ENCODE data around the gene RAB31. TPM values are rescaled to one million over a fixed set of nuclear protein-coding genes. Genes with fewer than 3 reads are reported as not detected.
"Not testable (repeated sequence)": the region's sequence is repeated elsewhere in the genome, so short reads cannot be mapped to it uniquely, and the experiment has no call there.

Gene RAB31
- polyA plus RNA-seq, 1 donor from 2014 or later = 16.3 TPM

DNA sequence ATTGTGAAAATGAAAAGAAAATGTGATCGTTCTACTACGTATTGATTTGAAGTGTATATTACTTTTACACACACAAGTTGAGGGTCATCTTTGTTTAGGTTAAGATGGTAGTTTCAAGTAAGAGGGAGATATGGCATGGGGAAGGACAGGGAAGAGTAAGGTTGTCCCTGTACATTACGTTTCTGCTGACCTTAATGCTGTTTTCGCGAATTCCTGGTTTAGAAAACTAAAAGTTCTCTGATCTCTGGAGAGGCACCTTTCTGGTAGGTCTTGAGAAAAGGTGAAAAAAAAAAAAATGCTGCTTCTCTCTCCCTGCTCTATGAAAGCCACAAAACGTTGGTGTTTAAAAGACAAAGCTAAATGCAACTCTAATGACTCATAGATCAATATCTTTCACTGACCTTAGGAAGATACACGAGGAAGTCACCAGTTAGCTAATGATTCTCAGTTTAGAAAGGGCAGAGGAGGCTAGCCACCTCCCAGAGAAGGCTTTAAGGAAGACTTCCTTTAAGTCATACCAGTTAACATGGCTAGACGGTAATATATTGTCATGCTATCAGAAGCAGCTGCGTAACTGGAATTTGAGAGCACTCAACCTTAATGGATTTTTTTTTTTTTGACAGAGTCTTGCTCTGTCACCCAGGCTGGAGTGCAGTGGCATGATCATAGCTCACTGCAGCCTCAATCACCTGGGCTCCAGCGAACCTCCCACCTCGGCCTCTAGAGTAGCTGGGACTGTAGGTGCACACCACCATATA is 190.9 kb downstream of the RAB31 start:
- no peaks in the 10 kb centered on the region for H3K79me2 ChIP-seq (replicated peaks; ENCODE audit: insufficient read depth, low read length)
- TF ChIP-seq TAF1 (IDR thresholded peaks at IDR 0.05; ENCODE audit: low read depth) = no peak
- no peak for TF ChIP-seq REST (IDR thresholded peaks at IDR 0.05; ENCODE audit: borderline replicate concordance)
- no peak for TF ChIP-seq SMC3 (conservative IDR thresholded peaks at IDR 0.05; ENCODE audit: poor library complexity)
- TF ChIP-seq RAD21 (conservative IDR thresholded peaks at IDR 0.05) = no peak
- no peak for TF ChIP-seq EZH2 (IDR thresholded peaks at IDR 0.05; ENCODE audit: borderline replicate concordance, insufficient read depth, low read length, poor library complexity, severe bottlenecking)
- no peak for TF ChIP-seq MXI1 (conservative IDR thresholded peaks at IDR 0.05; ENCODE audit: poor library complexity, severe bottlenecking)
- TF ChIP-seq EP300 (conservative IDR thresholded peaks at IDR 0.05; ENCODE audit: poor library complexity, severe bottlenecking) = no peak
- TF ChIP-seq POLR2AphosphoS5 (IDR thresholded peaks at IDR 0.05) = no peak
- TF ChIP-seq, protein P1, sequence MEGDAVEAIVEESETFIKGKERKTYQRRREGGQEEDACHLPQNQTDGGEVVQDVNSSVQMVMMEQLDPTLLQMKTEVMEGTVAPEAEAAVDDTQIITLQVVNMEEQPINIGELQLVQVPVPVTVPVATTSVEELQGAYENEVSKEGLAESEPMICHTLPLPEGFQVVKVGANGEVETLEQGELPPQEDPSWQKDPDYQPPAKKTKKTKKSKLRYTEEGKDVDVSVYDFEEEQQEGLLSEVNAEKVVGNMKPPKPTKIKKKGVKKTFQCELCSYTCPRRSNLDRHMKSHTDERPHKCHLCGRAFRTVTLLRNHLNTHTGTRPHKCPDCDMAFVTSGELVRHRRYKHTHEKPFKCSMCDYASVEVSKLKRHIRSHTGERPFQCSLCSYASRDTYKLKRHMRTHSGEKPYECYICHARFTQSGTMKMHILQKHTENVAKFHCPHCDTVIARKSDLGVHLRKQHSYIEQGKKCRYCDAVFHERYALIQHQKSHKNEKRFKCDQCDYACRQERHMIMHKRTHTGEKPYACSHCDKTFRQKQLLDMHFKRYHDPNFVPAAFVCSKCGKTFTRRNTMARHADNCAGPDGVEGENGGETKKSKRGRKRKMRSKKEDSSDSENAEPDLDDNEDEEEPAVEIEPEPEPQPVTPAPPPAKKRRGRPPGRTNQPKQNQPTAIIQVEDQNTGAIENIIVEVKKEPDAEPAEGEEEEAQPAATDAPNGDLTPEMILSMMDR (IDR thresholded peaks at IDR 0.05; ENCODE audit: poor library complexity, severe bottlenecking) = no peak
- H3F3A ChIP-seq (ENCODE audit: insufficient read depth, low read length, poor library complexity, severe bottlenecking) = no peaks in the 10 kb centered on the region
- H3K4me3 ChIP-seq (ENCODE audit: low read length) = no peak overlapping the region
- no peak overlapping the region for H2AFZ ChIP-seq (ENCODE audit: low read depth, low read length)
- H3K9ac ChIP-seq (ENCODE audit: low read length) = no peak overlapping the region
- no peaks in the 10 kb centered on the region for H3K9me3 ChIP-seq (ENCODE audit: low read length)
- no peaks in the 10 kb centered on the region for H3K9me2 ChIP-seq (ENCODE audit: insufficient read depth, low read length)
- H3K27ac ChIP-seq (ENCODE audit: low read length) = no peak overlapping the region
- no peaks in the 10 kb centered on the region for H3K36me3 ChIP-seq (ENCODE audit: insufficient read depth, low read length)
- no peaks in the 10 kb centered on the region for H3K27me3 ChIP-seq (ENCODE audit: insufficient read depth, low read depth, low read length)
- no peaks in the 10 kb centered on the region for H4K20me1 ChIP-seq (ENCODE audit: insufficient read depth)
- no peak overlapping the region for H3K4me2 ChIP-seq (ENCODE audit: low read length)

DNA sequence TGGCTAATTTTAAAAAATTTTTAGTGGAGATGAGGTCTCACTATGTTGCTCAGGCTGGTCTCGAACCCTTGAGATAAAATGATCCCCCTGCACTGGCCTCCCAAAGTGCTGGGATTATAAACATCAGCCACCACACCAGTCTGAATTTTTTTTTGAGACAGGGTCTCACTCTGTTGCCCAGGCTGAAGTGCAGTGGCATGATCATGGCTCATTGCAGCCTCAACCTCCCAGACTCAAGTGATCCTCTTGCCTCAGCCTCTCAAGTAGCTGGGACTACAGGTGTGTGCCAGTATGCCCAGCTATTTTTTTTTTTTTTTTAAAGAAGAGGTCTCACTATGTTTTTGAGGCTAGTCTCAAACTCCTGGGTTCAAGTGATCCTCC is 191.4 kb downstream of the RAB31 start:
- not testable (repeated sequence) for H3K27ac ChIP-seq (ENCODE audit: low read length); H4K20me1 ChIP-seq (ENCODE audit: insufficient read depth); H3K4me3 ChIP-seq (ENCODE audit: low read length); H3K9ac ChIP-seq (ENCODE audit: low read length); H3K4me2 ChIP-seq (ENCODE audit: low read length); H3K36me3 ChIP-seq (ENCODE audit: insufficient read depth, low read length); H3K27me3 ChIP-seq (ENCODE audit: insufficient read depth, low read depth, low read length); H3F3A ChIP-seq (ENCODE audit: insufficient read depth, low read length, poor library complexity, severe bottlenecking); H3K79me2 ChIP-seq (replicated peaks; ENCODE audit: insufficient read depth, low read length); H3K9me2 ChIP-seq (ENCODE audit: insufficient read depth, low read length); H2AFZ ChIP-seq (ENCODE audit: low read depth, low read length); H3K9me3 ChIP-seq (ENCODE audit: low read length)

Data from neural cell (in vitro differentiated cells).